ENCODE measurements around the gene RARS2. TPM values are rescaled to one million over a fixed set of nuclear protein-coding genes. Genes with fewer than 3 reads are reported as not detected.

Gene RARS2, protein sequence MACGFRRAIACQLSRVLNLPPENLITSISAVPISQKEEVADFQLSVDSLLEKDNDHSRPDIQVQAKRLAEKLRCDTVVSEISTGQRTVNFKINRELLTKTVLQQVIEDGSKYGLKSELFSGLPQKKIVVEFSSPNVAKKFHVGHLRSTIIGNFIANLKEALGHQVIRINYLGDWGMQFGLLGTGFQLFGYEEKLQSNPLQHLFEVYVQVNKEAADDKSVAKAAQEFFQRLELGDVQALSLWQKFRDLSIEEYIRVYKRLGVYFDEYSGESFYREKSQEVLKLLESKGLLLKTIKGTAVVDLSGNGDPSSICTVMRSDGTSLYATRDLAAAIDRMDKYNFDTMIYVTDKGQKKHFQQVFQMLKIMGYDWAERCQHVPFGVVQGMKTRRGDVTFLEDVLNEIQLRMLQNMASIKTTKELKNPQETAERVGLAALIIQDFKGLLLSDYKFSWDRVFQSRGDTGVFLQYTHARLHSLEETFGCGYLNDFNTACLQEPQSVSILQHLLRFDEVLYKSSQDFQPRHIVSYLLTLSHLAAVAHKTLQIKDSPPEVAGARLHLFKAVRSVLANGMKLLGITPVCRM
- total RNA-seq = 10 to 100 TPM; 37.0 to 92.1 (median 61.1) TPM
- polyA plus RNA-seq = 10 to 100 TPM; 26.1 to 92.8 (median 33.4) TPM
- long read RNA-seq, donor 1, transcript RARS2-201 (20 exons, 1,818 nt) = major isoform, 10 of 10 reads
- long read RNA-seq, donor 1, partial matches to known transcripts = 0 of 10 reads
- long read RNA-seq, donor 1, other reads (novel, unspliced or antisense) = 0 of 10 reads
- long read RNA-seq, donor 2, transcript RARS2-201 (20 exons, 1,818 nt) = major isoform, 6 of 20 reads
- long read RNA-seq, donor 2, partial matches to known transcripts = 14 of 20 reads
- long read RNA-seq, donor 2, other reads (novel, unspliced or antisense) = 0 of 20 reads
- long read RNA-seq, donor 3, transcript RARS2-201 (20 exons, 1,818 nt) = major isoform, 7 of 15 reads
- long read RNA-seq, donor 3, partial matches to known transcripts = 0 of 15 reads
- long read RNA-seq, donor 3, other reads (novel, unspliced or antisense) = 8 of 15 reads
- long read RNA-seq, donor 4, transcript RARS2-201 (20 exons, 1,818 nt) = major isoform, 46 of 110 reads
- long read RNA-seq, donor 4, partial matches to known transcripts = 15 of 110 reads
- long read RNA-seq, donor 4, other reads (novel, unspliced or antisense) = 49 of 110 reads
- long read RNA-seq, donor 5, transcript RARS2-201 (20 exons, 1,818 nt) = major isoform, 75 of 188 reads
- long read RNA-seq, donor 5, partial matches to known transcripts = 13 of 188 reads
- long read RNA-seq, donor 5, other reads (novel, unspliced or antisense) = 100 of 188 reads
- long read RNA-seq, donor 6, transcript RARS2-201 (20 exons, 1,818 nt) = major isoform, 16 of 54 reads
- long read RNA-seq, donor 6, partial matches to known transcripts = 9 of 54 reads
- long read RNA-seq, donor 6, other reads (novel, unspliced or antisense) = 29 of 54 reads
- long read RNA-seq, donor 7, partial matches to known transcripts = 0 of 3 reads
- long read RNA-seq, donor 7, other reads (novel, unspliced or antisense) = 0 of 3 reads
- long read RNA-seq, donor 8, transcript RARS2-201 (20 exons, 1,818 nt) = major isoform, 9 of 23 reads
- long read RNA-seq, donor 8, partial matches to known transcripts = 8 of 23 reads
- long read RNA-seq, donor 8, other reads (novel, unspliced or antisense) = 6 of 23 reads
- long read RNA-seq, donor 9, transcript RARS2-201 (20 exons, 1,818 nt) = major isoform, 8 of 22 reads
- long read RNA-seq, donor 9, partial matches to known transcripts = 14 of 22 reads
- long read RNA-seq, donor 9, other reads (novel, unspliced or antisense) = 0 of 22 reads
- long read RNA-seq, donor 10, transcript RARS2-201 (20 exons, 1,818 nt) = major isoform, 5 of 10 reads
- long read RNA-seq, donor 10, partial matches to known transcripts = 0 of 10 reads
- long read RNA-seq, donor 10, other reads (novel, unspliced or antisense) = 5 of 10 reads

DNA sequence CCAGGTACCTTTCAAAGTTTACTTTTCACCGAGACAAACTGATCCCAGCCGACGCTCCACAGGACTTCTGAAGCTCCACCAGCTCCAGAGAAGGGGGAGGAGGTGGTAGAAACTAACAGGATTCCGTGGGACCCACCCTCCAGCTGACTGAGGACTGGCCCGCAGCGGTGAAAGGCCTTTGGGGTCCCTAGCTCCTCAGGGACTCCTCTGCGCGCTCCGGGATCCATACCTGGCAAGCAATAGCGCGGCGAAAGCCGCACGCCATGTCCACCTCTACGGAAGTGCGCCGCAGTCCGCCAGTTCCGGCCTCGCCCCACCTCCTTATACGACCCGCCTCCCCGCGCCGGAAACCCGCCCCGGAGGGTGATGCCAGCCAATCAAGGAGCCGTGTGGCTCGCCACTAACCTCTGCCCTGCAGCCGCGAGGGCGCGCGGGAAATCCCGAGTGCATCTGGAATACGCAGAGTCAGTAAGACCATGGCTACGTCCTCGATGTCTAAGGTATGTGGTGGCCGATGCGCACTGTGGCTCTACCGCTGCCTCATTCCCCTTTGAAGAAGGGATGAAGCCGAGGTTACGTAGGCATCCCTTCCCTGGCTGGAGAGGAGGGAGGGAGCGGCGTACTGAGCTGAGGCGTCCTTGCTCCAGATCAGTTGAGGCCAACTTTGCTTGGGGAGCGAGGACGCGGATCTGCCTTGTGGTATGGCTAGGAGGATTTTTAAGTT lies at the start of gene RARS2, which contains the start of gene ORC3:
TSS of gene RARS2 (minus strand) at position 295 of the 724 bp plus-strand sequence. CDS start at position 265, 30 bp downstream.
TSS of gene ORC3 (plus strand) at position 443 of the 724 bp plus-strand sequence. CDS start at position 477, 34 bp downstream.
- Histone ChIP-seq H3K9me3 (replicated peaks in 1 of 3) (no peaks in the 10 kb centered on the region), H3K36me3 (replicated peaks in 1 of 2) (peaks cover 0 to 7% of the 10 kb centered on the region in 2 donors), H3K4me3 (peak within 1 kb of the TSS; percentile 30 to 97 (median 87)), H3K27me3 (no peaks in the 10 kb centered on the region), H3K4me1 (replicated peaks in 1 of 2) (peaks cover 30 to 52% of the 10 kb centered on the region in 2 donors), H3K27ac (peak within 1 kb of the TSS; percentile 82 to 93 (median 85))
- intact Hi-C loops (cut with DNase I) = no loop called here
- 0 to 1% (median 0%) methylated on average over 5 to 49 of the region's 49 CpGs for WGBS, 4 donors
- TF ChIP-seq POLR2A (IDR thresholded peaks at IDR 0.05) = peak; percentile 80 to 97
- TF ChIP-seq, protein P1, sequence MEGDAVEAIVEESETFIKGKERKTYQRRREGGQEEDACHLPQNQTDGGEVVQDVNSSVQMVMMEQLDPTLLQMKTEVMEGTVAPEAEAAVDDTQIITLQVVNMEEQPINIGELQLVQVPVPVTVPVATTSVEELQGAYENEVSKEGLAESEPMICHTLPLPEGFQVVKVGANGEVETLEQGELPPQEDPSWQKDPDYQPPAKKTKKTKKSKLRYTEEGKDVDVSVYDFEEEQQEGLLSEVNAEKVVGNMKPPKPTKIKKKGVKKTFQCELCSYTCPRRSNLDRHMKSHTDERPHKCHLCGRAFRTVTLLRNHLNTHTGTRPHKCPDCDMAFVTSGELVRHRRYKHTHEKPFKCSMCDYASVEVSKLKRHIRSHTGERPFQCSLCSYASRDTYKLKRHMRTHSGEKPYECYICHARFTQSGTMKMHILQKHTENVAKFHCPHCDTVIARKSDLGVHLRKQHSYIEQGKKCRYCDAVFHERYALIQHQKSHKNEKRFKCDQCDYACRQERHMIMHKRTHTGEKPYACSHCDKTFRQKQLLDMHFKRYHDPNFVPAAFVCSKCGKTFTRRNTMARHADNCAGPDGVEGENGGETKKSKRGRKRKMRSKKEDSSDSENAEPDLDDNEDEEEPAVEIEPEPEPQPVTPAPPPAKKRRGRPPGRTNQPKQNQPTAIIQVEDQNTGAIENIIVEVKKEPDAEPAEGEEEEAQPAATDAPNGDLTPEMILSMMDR (IDR thresholded peaks at IDR 0.05) = no peak
- peak; percentile 97 to 98 (median 98) for DNase-seq

DNA sequence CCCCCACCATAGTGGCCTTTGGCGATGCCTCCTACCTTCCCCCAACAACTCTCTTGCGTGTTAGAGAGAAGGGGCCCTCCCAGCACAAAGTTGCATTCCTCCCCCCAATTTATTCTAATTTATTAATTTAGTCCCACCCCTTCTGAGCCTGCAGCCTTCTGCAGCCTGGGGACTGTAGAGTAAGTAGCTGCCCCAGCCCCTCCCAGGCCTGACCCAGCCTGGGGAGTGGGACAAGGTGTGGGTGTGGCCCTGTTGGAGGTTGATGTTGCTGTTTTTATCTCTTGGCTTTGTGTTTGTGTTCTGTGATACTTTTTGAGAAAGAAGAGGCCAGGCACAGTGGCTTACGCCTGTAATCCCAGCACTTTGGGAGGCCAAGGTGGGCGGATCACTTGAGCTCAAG lies 49.6 kb upstream of the RARS2 start:
- H3K36me3 ChIP-seq (replicated peaks in 1 of 2) = peaks cover 0 to 10% of the 10 kb centered on the region in 2 donors
- WGBS, 4 donors = 98 to 99% (median 99%) methylated on average over 4 of the region's 4 CpGs
- no peak overlapping the region for H3K27ac ChIP-seq
- H3K9me3 ChIP-seq (replicated peaks in 1 of 3) = no peaks in the 10 kb centered on the region
- intact Hi-C loops (cut with DNase I) = no loop called here
- TF ChIP-seq, protein P1 (IDR thresholded peaks at IDR 0.05) = no peak
- no peak for TF ChIP-seq POLR2A (IDR thresholded peaks at IDR 0.05)
- no peaks in the 10 kb centered on the region for H3K4me1 ChIP-seq (replicated peaks in 1 of 2)
- no peak overlapping the region for H3K4me3 ChIP-seq
- DNase-seq = no peak
- H3K27me3 ChIP-seq = no peaks in the 10 kb centered on the region

DNA sequence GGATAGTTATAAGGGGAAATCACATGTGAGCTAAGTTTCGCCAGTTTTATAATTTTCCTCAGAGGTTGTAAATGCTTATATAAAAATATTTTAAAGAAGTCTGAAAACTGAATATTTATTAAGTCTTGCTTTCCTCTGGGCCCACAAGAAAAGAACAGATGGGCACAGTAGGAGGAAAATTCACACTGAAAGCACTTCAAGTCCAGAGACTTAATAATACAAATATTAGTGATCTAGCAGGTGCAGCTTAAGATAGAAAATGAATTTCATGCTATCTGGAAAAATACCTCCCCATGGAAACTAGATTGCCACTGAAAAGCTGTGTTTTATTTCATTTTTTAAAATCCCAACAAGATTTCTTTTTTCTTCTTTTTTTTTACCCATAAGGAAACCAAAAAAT lies 47.3 kb upstream of the RARS2 start:
- TF ChIP-seq, protein P1 (IDR thresholded peaks at IDR 0.05) = no peak
- no peak for TF ChIP-seq POLR2A (IDR thresholded peaks at IDR 0.05)
- no peaks in the 10 kb centered on the region for H3K4me1 ChIP-seq (replicated peaks in 1 of 2)
- no peak for DNase-seq
- WGBS, 4 donors = 94 to 98% (median 96%) methylated on average over 1 of the region's 1 CpG
- no peak overlapping the region for H3K4me3 ChIP-seq
- peaks cover 0 to 10% of the 10 kb centered on the region in 2 donors for H3K36me3 ChIP-seq (replicated peaks in 1 of 2)
- no peaks in the 10 kb centered on the region for H3K27me3 ChIP-seq
- intact Hi-C loops (cut with DNase I) = no loop called here
- no peaks in the 10 kb centered on the region for H3K9me3 ChIP-seq (replicated peaks in 1 of 3)
- H3K27ac ChIP-seq = no peak overlapping the region
